ENCODE results near the gene HNRNPUL1.

DNA sequence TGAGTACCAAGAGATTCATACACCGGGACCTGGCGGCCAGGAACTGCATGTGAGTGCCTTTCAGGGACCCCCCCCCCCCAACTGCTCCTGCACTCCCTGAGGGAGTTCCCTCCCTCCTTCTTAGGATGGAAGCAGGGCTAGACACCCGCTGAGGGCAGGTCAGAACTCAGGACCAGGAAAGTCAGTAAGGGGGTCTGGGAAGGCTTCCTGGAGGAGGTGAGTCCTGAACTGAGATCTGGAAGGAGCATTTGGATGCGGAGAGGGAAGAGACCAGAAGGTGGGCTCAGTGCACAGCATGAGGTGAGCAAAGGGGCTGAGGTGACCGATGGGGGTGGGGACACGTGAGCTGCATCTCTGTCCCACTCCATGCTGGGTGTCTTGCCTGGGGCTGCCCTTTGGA, 10.5 kb upstream of the HNRNPUL1 start:
- TF ChIP-seq, protein P1, sequence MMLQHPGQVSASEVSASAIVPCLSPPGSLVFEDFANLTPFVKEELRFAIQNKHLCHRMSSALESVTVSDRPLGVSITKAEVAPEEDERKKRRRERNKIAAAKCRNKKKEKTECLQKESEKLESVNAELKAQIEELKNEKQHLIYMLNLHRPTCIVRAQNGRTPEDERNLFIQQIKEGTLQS (IDR thresholded peaks at IDR 0.05; ENCODE audit: borderline replicate concordance, extremely low read depth, low read depth, low read length), result no peak
- TF ChIP-seq POLR2AphosphoS5 (IDR thresholded peaks at IDR 0.05; ENCODE audit: low read length) (no peak), RB1 (IDR thresholded peaks at IDR 0.05; ENCODE audit: borderline replicate concordance) (no peak), CTCF (IDR thresholded peaks at IDR 0.05 in 2 of 3, conservative IDR thresholded peaks at IDR 0.05 in 1 of 3; ENCODE audit: control insufficient read depth in 2 of 3, extremely low read depth in 1 of 3, insufficient read depth in 1 of 3, low read depth in 3 of 3, low read length in 3 of 3) (no peak), YY1 (IDR thresholded peaks at IDR 0.05; ENCODE audit: low read depth, low read length) (no peak), CREB1 (IDR thresholded peaks at IDR 0.05; ENCODE audit: low read depth) (no peak), EP300 (IDR thresholded peaks at IDR 0.05; ENCODE audit: borderline replicate concordance in 1 of 2, control insufficient read depth in 1 of 2, low read depth in 2 of 2, low read length in 2 of 2) (no peak), CREM (IDR thresholded peaks at IDR 0.05; ENCODE audit: low read depth) (no peak), PAX5 (IDR thresholded peaks at IDR 0.05; ENCODE audit: borderline replicate concordance, low read depth, low read length) (no peak), CEBPB (IDR thresholded peaks at IDR 0.05; ENCODE audit: borderline replicate concordance in 1 of 2, low read depth in 2 of 2, low read length in 2 of 2) (no peak), NFIC (IDR thresholded peaks at IDR 0.05; ENCODE audit: low read depth, low read length) (no peak), GABPA (IDR thresholded peaks at IDR 0.05; ENCODE audit: low read depth) (no peak)
